ENCODE data around the gene HOMER1.
"Not testable (repeated sequence)": the region's sequence is repeated elsewhere in the genome, so short reads cannot be mapped to it uniquely, and the experiment has no call there.

HOMER1 gene

GRCh38 chr5:79516331-79516730 is 2.4 kb upstream of the HOMER1 start:
- not testable (repeated sequence) for DNase-seq

DNA sequence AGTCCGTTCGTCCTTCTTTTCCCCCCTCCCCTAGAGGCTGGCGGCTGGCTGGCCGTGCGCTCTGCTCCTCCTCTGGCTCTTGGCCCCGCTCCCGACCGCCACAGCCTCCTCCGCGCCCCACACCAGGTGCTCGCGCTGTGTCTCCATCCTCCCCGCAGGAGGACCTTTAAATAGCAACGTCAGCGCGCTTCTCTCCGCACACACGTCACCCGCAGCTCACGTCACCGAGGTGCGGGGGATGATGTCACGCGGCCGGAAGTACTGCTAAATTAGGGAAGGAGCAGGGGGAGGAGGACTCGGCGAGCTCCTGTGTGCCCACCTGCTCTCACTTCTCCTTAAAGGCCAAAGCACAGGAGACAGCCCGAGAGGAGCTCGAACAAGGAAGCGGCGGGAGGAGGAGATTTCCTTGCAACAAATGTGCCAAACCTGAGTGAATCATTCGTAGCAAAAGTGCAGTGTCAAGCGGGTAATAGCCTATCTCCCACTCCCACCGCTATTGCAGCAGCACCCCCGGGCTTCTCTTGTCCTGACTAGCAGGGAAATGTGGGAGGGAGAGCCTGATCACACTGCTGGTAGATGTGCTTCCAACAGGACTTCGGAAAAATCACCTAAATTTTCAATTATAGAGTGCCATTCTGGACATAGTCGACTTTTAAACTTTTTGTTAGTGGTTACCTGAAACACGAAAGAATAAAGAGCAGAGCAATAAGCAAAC is 614 bp upstream of the HOMER1 start:
- peak; percentile 88 for DNase-seq

GRCh38 chr5:79513308-79513703 is 628 bp downstream of the HOMER1 start:
- no peak for DNase-seq

GRCh38 chr5:79512471-79513307 is 1.2 kb downstream of the HOMER1 start:
- DNase-seq, result peak; percentile 4

DNA sequence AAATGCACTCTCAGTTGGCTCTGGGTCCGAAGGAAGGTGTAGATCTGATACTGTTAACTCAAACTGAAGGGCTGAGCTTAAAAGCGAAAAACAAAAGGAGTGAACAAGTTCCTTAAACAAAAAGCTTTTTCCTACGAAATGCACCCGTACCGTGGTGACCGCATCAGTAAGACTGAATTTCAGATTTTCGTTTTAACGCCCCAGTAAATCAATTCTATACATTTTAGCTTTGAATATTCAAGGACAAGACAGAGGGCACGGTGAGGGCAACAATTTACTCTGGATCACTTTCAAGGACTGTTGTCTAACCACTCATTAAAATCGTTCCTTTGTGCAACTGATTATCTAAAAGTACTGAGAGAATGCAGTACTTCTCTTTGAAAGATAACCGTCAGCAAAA is 1.9 kb downstream of the HOMER1 start:
- no peak for DNase-seq

DNA sequence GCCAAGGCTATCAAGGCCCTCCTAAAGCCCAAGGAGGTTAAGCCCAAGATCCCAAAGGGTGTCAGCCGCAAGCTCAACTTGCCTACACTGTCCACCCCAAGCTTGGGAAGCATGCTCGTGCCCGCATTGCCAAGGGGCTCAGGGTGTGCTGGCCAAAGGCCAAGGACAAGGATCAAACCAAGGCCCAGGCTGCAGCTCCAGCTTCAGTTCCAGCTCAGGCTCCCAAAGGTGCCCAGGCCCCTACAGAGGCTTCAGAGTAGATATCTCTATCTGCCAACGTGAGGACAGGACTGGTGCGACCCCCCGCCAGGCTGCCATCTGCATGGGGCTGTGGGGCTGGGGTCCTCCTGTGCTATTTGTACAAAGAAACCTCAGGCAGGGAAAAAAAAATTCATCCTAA is 3.3 kb downstream of the HOMER1 start:
- no peak for DNase-seq

- no peak for DNase-seq
Measured at GRCh38 chr5:79509244-79509885, 4.6 kb downstream of the HOMER1 start.

DNA sequence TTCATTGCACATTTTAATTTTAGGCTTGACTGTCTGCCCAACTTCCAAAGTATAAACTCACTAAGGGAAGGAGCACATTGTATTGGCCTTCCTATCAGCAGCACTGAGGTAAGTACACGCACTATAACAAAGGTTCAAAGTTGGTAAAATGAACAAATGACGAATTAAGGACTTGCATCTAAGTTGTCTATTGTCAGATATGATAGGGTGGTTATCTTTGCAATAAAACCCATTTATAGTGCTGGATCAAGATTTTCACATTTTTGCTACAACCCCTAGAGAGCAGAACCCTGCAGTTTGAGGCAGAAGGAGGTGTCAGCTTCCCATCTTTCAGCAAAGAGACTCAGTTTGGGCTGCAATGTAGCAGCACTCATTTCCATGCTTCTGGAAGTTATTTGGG is 5.1 kb downstream of the HOMER1 start:
- DNase-seq, result no peak

GRCh38 chr5:79508354-79508753 is 5.6 kb downstream of the HOMER1 start:
- no peak for DNase-seq

DNA sequence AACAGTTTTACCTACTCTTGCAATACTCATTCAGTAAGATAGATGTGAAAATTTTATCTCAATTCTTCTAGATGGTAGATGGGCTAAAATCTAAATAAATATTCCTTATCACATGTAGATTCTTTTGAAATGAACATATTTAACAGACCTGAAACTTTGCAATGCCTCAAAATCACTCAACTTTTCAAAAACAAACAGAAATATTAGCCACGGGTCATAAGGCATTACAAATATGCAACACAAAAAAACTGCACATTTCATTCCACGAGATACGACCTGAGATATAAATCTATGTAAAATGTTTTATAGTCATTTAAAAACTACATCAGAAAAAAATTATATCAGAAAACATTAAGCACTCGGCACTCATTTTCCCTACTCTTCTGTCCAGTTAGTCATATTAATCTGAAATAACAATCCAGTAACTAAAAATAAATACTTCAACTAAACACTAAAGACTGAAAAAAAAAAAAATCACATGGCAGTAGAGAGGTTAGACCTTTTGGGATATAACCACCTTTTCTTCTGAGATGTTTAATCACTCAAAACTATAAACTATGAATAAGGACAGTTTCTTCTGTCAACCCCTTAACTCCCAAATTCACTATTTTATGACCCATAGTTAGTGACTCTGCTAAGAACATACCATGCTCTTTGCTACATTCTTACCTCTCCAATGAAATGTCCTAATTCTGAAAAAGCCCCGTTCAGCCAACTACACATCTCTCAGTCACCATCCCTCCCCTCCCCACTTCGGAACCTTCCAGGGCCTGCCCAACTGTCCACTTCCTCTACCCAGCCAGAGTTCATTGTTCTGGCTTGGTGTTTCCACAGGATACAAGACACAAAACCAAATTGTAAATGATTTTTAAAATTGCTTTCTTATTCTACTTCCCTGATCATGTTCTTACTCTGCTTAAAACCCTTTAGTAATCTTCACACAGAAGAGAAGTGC is 6.4 kb downstream of the HOMER1 start:
- DNase-seq, result no peak

GRCh38 chr5:79505138-79505537 is 8.8 kb downstream of the HOMER1 start:
- DNase-seq, result no peak

GRCh38 chr5:79503794-79504495 is 10.0 kb downstream of the HOMER1 start:
- no peak for DNase-seq

- no peak for DNase-seq
Measured at GRCh38 chr5:79499640-79500273, 14.2 kb downstream of the HOMER1 start.

DNA sequence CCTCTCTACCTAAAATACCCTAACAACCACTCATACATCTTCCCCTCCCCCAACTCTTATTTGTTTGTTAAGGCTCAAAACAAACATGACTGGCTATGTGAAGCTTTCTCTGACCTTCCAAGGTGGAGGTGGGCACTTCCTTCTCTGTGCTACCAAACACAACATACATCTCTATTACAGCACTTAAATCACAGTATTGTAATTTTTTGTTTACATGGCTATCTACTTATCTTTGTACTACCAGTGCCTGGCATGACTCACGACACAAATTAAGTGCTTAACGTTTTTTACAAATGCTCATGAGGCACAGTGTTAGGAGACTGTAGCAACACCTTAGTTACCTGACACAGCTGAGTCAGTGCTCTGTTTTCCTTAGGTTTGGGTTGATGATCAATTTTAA is 18.6 kb downstream of the HOMER1 start:
- no peak for DNase-seq

GRCh38 chr5:79493596-79494345 is 20.2 kb downstream of the HOMER1 start:
- no peak for DNase-seq

- no peak for DNase-seq
Measured at GRCh38 chr5:79491690-79492317, 22.1 kb downstream of the HOMER1 start.

DNA sequence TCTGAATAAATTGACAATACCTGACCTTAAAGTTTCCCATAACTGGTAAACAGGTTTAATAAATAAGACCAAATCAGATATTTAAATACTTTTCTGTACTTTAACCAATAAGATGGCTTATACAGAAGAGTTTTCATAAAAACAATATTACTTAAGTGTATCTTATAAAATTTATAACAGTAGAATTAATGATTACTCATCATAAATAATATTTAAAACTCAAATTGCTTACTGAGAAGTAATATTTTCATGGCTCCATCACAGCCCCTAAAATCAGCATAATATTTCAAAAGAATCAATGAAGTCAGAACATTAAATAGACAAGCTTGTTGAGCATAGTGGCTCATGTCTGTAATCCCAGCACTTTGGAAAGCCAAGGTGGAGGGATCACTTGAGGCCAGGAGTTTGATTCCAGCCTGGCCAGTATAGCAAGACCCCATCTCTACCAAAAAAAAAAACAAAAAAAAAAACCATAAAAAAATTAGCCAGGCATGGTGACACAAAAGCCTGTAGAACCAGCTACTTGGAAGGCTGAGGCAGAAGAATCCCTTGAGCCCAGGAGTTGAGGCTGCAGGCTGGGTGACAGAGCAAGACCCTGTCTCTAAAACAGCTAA is 23.5 kb downstream of the HOMER1 start:
- no peak for DNase-seq

DNA sequence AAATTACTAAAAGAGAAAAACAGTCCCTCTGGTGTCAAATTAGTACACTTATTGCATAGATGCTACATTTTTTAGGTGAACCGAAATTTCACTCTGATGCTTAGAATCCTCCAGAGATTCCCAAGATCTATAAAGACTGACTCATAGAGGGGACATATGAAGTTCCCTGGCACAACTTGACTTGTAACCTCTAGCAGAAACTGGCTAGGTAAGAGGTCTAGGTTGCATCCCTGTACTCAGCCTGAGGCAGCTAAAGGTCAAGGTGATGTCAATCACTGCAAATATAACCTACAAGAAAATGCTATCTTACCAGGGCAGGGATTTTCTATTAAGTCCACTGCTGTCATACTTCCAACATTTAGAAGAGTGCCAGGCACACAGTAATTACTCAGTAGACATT is 24.2 kb downstream of the HOMER1 start:
- no peak for DNase-seq

DNA sequence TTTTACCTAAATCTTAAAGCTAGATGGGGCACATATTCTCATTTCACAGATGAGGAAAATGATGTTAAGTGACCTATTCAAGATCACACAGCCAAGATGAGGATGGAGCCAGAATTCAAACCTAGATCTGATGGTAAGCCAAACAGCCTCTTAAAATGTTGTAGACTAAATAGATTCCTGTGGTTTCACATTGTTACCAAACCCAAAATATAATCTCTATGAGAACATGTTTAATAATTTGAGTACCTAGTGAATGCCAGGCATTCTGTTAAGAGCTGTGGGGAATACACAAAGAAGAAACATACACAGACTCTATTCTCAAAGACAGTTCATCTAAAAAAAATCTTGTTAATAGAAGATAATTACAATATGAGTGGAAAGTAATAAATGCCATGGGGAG is 25.2 kb downstream of the HOMER1 start:
- DNase-seq, result no peak

- DNase-seq, result no peak
Measured at GRCh38 chr5:79488058-79488457, 25.9 kb downstream of the HOMER1 start.

All from stimulated activated CD4-positive, alpha-beta T cell treated with anti-CD3 and anti-CD28 coated beads, Interleukin-4, amount 100 ng/mL, for 1 hour (primary cell).